Fibroblast of skin of left biceps (primary cell): ENCODE results near the gene BST1.
"Not testable (repeated sequence)": the region's sequence is repeated elsewhere in the genome, so short reads cannot be mapped to it uniquely, and the experiment has no call there.

Experiments
- DNase-seq, 2 experiments: peaks; one replicate each; pipeline ENCODE4 v3.0.0-alpha.2; 2013; ENCODE audit warnings: low read depth in 2 of 2

Gene BST1

GRCh38 chr4:15749001-15749400 lies 46.1 kb downstream of the BST1 start:
- no peak for DNase-seq

- no peak for DNase-seq
These were observed 48.3 kb downstream of the BST1 start for GRCh38 chr4:15751153-15751552.

- no peak for DNase-seq
These were observed 50.2 kb downstream of the BST1 start for GRCh38 chr4:15753081-15753480.

DNA sequence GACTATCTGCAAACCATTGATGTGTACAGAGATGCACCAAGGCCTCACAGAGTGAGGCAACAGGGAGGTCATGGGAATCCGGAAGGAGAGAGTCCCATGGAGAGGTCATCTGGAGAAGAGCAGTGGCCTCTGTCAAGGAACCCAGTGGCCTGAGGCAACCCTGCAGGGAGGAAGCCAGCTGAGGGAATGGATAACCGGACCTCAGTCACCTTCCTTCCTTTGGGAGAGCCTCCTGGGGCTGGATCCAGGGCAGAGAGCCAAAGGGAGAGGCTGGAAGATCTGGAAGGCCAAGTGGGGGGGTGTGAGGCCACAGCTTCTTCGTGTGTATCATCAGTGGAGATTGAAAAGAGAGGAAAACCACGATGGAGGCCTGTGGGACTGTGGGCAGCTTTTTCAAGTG lies 50.9 kb downstream of the BST1 start:
- no peak for DNase-seq

DNA sequence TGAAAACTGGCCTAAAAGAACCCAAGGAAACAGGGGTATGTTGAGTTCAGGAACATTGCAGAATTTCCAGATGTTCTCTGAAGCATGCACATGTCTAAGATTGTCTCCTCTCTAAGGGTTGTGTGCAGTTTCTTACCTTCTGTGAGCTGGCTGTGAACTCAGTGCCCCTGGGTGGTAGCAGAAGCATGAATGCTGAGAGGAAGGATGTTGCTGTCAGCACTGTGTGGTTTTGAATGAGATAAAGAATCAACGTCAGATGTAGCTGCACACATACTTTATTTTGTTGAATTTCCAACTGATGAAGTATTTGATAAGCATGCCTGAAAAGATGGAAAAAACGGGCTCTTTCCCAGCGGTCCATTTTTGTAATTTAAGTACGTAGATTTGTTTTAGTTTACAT lies 51.5 kb downstream of the BST1 start:
- DNase-seq = no peak

- DNase-seq = no peak
These were observed 52.7 kb downstream of the BST1 start for GRCh38 chr4:15755321-15756155.

DNA sequence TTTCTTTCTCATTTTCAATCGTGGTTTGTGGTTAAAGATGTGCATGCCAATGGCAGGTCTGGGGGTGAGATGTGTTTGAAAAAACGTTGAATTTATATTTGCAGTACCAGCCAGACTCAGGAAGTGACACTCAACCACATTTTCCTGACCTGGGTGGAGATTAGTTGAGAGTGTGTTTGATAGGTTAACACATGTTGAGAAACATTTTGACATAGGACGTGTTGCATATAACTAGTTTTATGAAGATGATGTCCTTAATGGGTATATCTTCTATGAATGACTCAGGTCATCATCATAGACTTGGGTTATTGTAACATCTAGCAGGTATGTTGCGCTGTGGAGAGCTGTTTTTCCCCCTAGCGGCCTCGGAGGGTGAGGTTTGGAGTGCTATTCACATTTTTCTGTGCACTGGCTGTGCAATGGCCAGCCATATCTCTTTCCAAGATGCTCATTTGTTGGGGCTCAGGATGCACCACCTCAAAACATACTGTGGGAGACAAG lies 53.5 kb downstream of the BST1 start:
- no peak for DNase-seq

GRCh38 chr4:15757054-15757453 lies 54.2 kb downstream of the BST1 start:
- no peak for DNase-seq

DNA sequence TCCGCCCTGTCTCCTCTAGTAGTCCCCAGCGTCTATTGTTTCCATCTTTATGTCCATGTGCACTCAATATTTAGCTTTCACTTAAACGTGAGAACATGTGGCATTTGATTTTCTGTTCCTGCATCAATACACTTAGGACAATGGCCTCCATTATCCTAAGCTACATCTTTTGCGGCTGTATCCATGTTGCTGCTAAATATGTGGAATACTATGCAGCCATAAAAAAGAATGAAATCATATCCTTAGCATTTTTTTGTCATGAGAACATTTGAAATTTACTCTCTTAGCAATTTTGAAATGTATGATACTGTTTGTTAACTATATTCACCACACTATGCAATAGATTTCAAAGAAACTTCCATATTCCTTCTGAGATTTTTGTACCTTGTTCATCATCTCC lies 55.4 kb downstream of the BST1 start:
- no peak for DNase-seq

GRCh38 chr4:15762460-15762859 lies 59.6 kb downstream of the BST1 start:
- DNase-seq = not testable (repeated sequence)

DNA sequence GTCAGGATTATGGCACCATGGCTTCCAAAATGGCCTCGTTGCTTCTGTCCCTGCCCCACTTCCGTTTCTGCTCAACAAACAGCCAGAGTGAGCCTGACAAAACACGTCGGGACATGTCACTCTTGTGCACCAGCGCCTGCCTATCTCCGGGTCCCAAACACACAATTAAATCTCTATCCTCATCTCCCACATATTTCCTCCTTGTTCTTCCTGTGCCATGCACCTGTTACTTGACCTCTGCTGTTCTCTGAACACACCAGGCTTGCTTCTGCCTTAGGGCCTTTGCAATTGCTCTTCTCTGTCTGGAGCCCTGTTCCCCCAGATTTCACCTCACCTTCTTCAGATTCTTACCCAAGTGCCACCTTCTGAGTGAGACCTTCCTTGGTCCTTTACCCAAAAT lies 62.5 kb downstream of the BST1 start:
- no peak for DNase-seq

GRCh38 chr4:15765910-15766697 lies 63.2 kb downstream of the BST1 start:
- DNase-seq = no peak

DNA sequence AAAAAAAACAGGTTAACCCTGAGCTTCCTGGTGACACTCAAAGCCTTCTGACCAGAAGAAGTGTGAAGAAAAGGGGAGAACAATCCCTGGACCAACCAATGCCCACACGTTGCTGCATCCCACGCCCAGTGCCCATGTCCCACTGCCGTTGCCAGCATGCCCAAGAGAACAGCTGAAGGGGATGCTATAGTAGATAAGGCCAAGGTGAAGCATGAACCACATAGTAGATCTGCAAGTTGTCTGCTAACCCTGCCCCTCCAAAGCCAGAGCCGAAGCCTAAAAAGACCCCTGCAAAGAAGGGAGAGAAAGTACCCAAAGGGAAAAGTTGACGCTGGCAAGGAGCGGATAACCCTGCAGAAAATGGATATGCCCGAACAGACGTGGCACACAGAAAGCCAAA lies 64.0 kb downstream of the BST1 start:
- DNase-seq = no peak

GRCh38 chr4:15769202-15769601 lies 66.3 kb downstream of the BST1 start:
- no peak for DNase-seq

DNA sequence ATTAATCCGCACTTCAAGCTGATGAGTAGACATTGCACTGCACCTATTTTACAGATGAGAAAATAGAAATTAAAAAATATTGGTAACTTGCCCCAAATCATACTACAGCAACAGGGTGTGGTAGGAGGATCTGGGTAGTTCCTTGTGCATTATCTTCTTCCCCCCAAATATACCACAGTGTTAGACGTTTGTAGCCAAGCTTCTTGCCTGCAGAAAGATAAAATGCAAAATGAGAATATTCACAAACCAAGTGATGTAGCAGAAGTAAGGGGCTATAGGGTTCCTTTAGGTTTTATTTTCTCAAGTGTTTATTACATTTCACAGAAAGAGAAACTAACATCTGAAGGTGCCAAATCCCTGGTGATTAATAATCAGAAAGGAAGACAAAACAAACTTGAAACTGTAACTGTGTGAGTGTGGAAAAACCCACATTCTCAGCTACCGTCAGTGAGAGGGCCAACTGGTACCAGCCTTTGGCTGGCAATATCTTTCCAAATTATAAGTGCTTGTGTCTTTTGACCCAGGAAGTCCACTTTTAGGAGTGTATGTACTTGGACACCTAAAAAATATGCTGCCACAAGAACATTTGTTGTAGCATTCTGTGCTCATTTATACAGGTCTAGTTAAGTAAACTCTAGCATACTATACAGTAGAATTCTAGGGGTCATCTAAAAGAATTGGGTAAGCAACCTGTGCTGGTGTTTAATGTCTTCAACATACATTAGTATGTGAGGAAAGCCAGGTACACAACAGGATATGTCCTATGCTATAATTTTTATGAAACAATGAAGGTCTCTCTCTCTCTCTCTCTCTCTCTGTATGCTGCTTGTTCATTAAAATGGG lies 68.6 kb downstream of the BST1 start:
- DNase-seq = no peak

DNA sequence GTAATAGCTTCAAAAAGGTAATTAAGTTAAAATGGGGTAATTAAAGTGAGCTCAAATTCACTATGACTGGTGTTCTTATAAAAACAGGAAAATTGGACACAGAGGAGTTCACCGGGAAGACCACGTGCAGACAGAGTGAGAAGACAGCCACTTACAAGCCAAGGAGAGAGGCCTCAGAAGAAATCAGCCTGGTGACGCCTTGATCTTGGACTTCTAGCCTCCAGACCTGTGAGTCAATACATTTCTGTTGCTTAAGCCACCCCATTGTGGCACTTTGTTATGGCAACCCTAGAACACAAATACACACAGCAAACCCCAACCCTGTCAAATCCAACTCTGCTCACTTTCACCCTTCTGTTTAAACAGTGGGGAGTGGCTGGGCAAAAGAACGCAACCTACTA lies 71.2 kb downstream of the BST1 start:
- no peak for DNase-seq

GRCh38 chr4:15776871-15777648 lies 74.2 kb downstream of the BST1 start:
- DNase-seq = no peak

DNA sequence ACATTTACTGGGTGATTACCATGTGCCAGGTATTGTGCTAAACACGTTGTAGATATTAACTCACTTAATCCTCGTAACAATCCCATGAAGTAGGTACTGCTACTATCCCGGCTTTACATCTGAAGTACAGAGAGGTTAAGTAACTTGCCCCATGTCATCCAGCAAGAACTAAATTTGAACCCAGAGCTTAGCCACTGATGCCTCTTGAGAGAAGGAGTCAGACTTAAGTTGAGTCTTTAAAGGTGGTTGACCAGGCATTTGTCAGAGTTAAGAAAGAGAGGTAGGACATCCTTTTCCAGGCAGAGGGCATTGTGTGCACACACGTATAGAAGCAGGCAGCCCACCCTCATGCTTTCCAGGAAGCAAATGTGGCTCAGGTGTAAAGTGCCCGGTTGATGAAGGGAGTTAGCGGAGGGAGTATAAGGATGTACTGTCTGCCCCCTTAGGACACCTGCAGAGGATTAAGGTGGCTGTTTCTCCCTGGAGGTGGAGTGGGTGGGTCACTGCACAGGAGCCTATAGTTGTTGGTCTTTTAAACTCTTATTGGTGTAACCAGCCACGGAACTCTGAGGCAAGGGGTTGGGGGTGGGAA lies 74.9 kb downstream of the BST1 start:
- DNase-seq = no peak

GRCh38 chr4:15778289-15779241 lies 75.7 kb downstream of the BST1 start, which contains the start of gene CD38:
Gene CD38, plus strand, starts transcription at chr4:15778328. Its CDS starts 87 bp downstream, at chr4:15778415.
- no peak for DNase-seq

GRCh38 chr4:15779306-15779705 lies 76.4 kb downstream of the BST1 start:
- DNase-seq = peak; percentile 17 to 24
